GM18507 (cell line): ENCODE data around the gene CATSPERZ.

Experiments used
- DNase-seq: peaks from one replicate; pipeline ENCODE4 v3.0.0; 2011; ENCODE audit warnings: low read depth; ENCODE audit not compliant: insufficient read length; ENCODE audit errors: extremely low spot score
- FAIRE-seq: peaks from 2 replicates; lab custom pipeline; 2011; peaks lifted over from hg19 to GRCh38; lab: Jason Lieb, UNC

CATSPERZ gene

GRCh38 chr11:64337538-64338249 is 37.5 kb downstream of the CATSPERZ start:
- FAIRE-seq (no peak), DNase-seq (no peak)

- FAIRE-seq: no peak
- no peak for DNase-seq
These were observed 38.6 kb downstream of the CATSPERZ start for GRCh38 chr11:64338716-64339115.

- DNase-seq: no peak
- peak; percentile 36 for FAIRE-seq
These were observed 39.1 kb downstream of the CATSPERZ start for GRCh38 chr11:64339286-64339685.

- DNase-seq: peak; percentile 78
- peak; percentile 91 for FAIRE-seq
These were observed 39.7 kb downstream of the CATSPERZ start, which contains the start of gene CCDC88B for GRCh38 chr11:64339754-64340408. Gene CCDC88B, plus strand, starts transcription at chr11:64340204. Its CDS starts 63 bp downstream, at chr11:64340267.

GRCh38 chr11:64340671-64341335 is 40.6 kb downstream of the CATSPERZ start:
- FAIRE-seq: peak; percentile 85

GRCh38 chr11:64341429-64341828 is 41.3 kb downstream of the CATSPERZ start:
- no peak for DNase-seq

More at GRCh38 chr11:64340671-64341335, 40.6 kb downstream of the CATSPERZ start:
- peak; percentile 66 for DNase-seq

GRCh38 chr11:64341851-64342791 is 42.0 kb downstream of the CATSPERZ start:
- peak; percentile 83 for FAIRE-seq
- peak; percentile 88 for DNase-seq

More at GRCh38 chr11:64341429-64341828, 41.3 kb downstream of the CATSPERZ start:
- FAIRE-seq: no peak

GRCh38 chr11:64342869-64343745 is 42.9 kb downstream of the CATSPERZ start:
- DNase-seq (no peak), FAIRE-seq (no peak)

- DNase-seq (no peak), FAIRE-seq (no peak)
These were observed 43.8 kb downstream of the CATSPERZ start for GRCh38 chr11:64343767-64344559.

- no peak for FAIRE-seq
These were observed 44.6 kb downstream of the CATSPERZ start for GRCh38 chr11:64344787-64345186.

GRCh38 chr11:64347193-64347867 is 47.2 kb downstream of the CATSPERZ start:
- no peak for FAIRE-seq
- no peak for DNase-seq

More at GRCh38 chr11:64344787-64345186, 44.6 kb downstream of the CATSPERZ start:
- DNase-seq: no peak

- FAIRE-seq (no peak), DNase-seq (no peak)
These were observed 48.3 kb downstream of the CATSPERZ start for GRCh38 chr11:64348383-64349024.

- no peak for FAIRE-seq
- DNase-seq: no peak
These were observed 48.8 kb downstream of the CATSPERZ start for GRCh38 chr11:64349025-64349387.

GRCh38 chr11:64349404-64349803 is 49.2 kb downstream of the CATSPERZ start:
- DNase-seq (no peak), FAIRE-seq (no peak)

GRCh38 chr11:64351136-64351631 is 51.0 kb downstream of the CATSPERZ start:
- no peak for FAIRE-seq
- DNase-seq: no peak
